ENCODE data around the gene FARS2.

GRCh38 chr6:5395719-5396118 lies 134.4 kb downstream of the FARS2 start:
- TF ChIP-seq CTCF (IDR thresholded peaks at IDR 0.05; ENCODE audit: borderline replicate concordance, extremely low read depth, low read length, poor library complexity, severe bottlenecking) (no peak), EZH2 (IDR thresholded peaks at IDR 0.05; ENCODE audit: borderline replicate concordance, low read depth, low read length, severe bottlenecking) (no peak)
